ENCODE results near the gene EEFSEC. TPM values are rescaled to one million over a fixed set of nuclear protein-coding genes. Genes with fewer than 3 reads are reported as not detected.

Gene EEFSEC
- total RNA-seq, 1 donor from 2014 or later: 23.4 TPM

DNA sequence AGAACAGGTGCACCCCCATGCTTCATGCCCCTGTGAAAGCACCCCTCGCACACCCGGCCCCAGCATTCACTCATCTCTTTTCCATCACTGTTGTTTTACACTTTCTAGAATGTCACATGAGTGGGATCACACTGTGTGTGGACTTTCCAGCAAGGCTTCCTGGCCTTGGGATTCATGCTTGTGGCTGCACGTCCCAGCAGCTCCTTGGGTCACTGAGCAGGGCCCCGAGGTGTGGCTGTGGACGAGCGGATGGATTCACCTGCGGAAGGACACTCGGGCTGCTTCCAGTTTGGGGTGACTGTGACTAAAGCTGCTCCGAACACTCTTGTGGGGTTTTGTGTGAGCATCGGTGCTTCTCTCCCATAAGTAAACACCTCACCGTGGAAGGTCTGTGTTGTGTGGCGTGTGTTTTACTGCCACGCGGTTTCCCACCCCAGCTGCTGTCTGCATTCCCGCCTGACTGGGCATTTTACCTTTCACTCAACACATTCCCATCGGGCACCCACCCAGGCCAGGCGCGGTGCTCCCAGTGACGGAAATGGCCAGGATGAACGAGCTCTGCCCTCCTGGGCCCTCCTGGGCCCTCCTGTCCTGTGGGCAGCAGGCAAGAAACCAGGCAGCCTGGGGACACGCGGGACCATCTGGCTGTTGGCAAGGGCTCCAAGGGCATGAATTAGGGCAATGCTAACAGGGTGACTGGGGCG lies 272.0 kb downstream of the EEFSEC start:
- H3K27ac Mint-ChIP-seq (ENCODE audit: unreplicated experiment): no peak overlapping the region
- DNase-seq (ENCODE audit: low read depth, low spot score): no peak
- H3K4me1 Mint-ChIP-seq: peaks cover 19% of the 10 kb centered on the region
- H3K9me3 Mint-ChIP-seq: no peaks in the 10 kb centered on the region
- H3K4me3 Mint-ChIP-seq: no peak overlapping the region
- TF ChIP-seq, protein P1, sequence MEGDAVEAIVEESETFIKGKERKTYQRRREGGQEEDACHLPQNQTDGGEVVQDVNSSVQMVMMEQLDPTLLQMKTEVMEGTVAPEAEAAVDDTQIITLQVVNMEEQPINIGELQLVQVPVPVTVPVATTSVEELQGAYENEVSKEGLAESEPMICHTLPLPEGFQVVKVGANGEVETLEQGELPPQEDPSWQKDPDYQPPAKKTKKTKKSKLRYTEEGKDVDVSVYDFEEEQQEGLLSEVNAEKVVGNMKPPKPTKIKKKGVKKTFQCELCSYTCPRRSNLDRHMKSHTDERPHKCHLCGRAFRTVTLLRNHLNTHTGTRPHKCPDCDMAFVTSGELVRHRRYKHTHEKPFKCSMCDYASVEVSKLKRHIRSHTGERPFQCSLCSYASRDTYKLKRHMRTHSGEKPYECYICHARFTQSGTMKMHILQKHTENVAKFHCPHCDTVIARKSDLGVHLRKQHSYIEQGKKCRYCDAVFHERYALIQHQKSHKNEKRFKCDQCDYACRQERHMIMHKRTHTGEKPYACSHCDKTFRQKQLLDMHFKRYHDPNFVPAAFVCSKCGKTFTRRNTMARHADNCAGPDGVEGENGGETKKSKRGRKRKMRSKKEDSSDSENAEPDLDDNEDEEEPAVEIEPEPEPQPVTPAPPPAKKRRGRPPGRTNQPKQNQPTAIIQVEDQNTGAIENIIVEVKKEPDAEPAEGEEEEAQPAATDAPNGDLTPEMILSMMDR (conservative IDR thresholded peaks at IDR 0.05): no peak
- H3K27me3 Mint-ChIP-seq (ENCODE audit: low read depth): peaks cover 53% of the 10 kb centered on the region
- no peaks in the 10 kb centered on the region for H3K36me3 Mint-ChIP-seq (ENCODE audit: low read depth)

DNA sequence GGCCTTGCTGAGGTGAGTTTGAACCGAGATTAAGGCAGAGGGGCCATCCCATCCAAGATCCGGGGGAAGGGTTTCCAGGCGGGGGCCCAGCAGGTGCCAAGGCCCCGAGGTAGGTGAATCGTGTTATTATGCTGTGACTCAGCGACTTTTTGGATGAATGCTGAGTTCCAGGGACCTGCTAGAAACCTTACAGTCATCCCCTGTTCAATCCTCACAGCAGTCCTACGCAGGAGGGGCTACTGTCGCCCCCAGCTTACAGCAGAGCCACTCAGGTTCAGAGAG lies 272.5 kb downstream of the EEFSEC start:
- Mint-ChIP-seq H3K9me3 (no peaks in the 10 kb centered on the region), H3K4me1 (peaks cover 19% of the 10 kb centered on the region), H3K36me3 (ENCODE audit: low read depth) (no peaks in the 10 kb centered on the region), H3K27ac (ENCODE audit: unreplicated experiment) (no peak overlapping the region), H3K4me3 (no peak overlapping the region), H3K27me3 (ENCODE audit: low read depth) (peaks cover 58% of the 10 kb centered on the region)
- DNase-seq (ENCODE audit: low read depth, low spot score): no peak
- TF ChIP-seq, protein P1 (conservative IDR thresholded peaks at IDR 0.05): no peak

DNA sequence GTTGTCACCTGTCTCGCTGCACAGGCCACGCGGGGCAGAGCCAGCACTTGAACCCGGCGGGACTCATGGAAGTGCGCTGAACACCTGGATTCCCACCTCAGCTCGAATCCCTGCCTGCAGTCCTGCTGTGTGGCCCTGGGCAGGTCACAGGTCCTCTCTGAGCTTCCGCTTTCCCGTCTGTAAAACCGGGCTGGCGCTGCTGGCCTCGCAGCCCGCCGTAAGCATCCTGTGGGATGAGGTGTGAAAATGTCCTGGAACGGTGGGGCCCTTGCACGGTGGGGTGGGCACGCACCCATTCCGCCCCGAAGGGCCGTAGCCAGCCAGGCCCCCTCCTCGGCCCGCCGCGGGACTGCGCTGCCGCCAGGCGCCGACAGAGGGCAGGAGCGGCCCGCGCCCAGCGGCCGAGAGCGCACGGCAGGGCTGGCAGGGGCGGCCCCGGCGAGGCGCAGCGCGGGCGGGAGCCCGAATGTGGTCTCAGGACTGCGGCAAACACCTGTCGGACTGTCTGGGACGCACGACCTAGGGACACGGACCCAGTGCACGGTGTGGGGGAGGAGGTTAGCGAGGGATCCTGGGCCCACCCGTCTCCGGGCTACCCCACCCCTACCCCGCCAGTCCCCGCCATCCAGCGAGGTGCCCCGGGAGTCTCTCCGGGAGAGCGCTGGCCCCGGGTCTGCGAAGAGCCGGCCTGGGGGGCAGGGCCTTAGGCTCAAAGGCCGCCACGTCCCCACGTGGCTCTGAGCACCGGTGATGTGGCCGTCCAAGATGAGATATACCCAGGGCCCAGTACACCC lies 273.0 kb downstream of the EEFSEC start:
- no peaks in the 10 kb centered on the region for H3K9me3 Mint-ChIP-seq
- no peak overlapping the region for H3K4me3 Mint-ChIP-seq
- no peaks in the 10 kb centered on the region for H3K36me3 Mint-ChIP-seq (ENCODE audit: low read depth)
- no peak overlapping the region for H3K27ac Mint-ChIP-seq (ENCODE audit: unreplicated experiment)
- H3K27me3 Mint-ChIP-seq (ENCODE audit: low read depth): peaks cover 63% of the 10 kb centered on the region
- peak; percentile 72 for DNase-seq (ENCODE audit: low read depth, low spot score)
- TF ChIP-seq, protein P1 (conservative IDR thresholded peaks at IDR 0.05): peak; percentile 88
- H3K4me1 Mint-ChIP-seq: peaks cover 19% of the 10 kb centered on the region

DNA sequence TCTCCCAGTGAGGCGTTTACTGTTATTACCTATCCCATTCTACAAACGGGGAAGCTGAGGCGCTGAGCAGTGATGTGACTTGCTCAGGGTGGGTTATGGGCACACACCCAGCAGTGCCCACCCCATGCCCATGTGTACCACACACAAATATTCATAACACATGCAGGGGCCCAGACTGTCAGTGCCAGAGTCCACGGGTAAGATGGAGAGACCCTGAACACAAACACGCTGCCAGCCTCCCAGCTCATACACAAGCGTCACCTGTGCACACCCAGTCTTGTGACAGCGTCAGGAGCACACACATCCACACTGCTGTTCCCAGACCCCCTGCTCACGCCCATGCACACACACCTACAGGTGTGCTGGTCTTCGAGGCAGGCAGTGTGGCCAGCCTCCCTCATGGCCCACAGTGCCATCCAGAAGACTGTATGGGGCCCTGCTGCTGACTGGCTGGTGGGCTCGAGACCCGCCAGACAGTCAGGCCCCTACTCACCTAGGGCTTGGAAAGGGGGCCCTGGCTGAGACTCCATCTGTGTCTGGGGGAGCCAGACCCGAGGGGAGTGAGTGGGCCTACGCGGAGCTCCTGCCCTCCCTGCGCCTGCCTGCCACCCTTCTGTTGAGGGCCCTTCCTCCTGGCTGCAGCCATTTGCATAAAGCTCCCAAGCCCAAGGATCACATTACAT lies 274.0 kb downstream of the EEFSEC start:
- Mint-ChIP-seq H3K27ac (ENCODE audit: unreplicated experiment) (no peak overlapping the region), H3K9me3 (no peaks in the 10 kb centered on the region), H3K36me3 (ENCODE audit: low read depth) (no peaks in the 10 kb centered on the region), H3K27me3 (ENCODE audit: low read depth) (peaks cover 73% of the 10 kb centered on the region), H3K4me3 (peak overlapping the region; percentile 69), H3K4me1 (peaks cover 28% of the 10 kb centered on the region)
- TF ChIP-seq, protein P1 (conservative IDR thresholded peaks at IDR 0.05): no peak
- no peak for DNase-seq (ENCODE audit: low read depth, low spot score)

DNA sequence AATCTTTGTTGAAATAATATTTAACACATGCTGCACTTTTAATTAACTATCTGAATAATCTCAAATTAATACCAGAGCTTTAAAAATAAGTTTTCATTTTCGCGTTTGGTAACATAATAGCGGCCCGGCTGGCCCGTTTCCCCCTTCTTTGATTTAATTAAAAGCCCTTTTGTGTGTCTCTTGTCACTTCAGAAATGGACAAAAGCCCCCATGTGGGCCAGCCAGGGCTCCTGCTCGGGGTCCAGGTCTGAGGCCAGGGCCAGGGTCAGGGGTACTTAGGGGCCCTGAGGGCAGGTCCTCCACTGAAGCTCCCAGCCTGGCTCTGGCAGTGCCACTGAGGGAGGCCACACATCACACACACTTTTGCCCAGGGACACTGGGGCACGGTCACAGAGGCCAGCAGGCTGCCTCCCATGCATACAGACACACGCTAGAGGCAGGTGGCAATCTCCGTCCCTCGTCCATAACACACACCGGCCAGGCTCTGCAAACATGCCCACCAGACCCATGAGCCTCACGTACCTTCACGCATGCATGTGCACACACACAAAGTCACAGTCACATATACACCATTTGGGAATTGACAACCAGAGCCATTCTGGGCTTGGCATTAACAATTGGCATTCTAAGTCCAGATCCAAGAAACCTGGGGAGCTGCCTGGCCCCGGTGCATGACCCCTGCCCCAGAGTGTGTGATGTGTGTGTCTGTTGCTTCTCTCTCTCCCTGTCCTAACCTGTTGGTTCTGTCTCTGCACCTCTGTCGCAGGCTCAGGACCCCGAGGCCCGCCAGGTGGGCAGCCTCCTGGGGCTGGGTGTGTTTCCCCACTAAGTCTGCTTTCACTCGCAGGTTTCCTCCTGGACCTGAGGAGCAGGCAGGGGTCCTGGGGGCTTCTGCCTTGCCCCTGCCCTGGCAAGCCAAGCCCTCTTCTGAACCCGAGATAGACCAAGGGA lies 274.9 kb downstream of the EEFSEC start:
- Mint-ChIP-seq H3K27ac (ENCODE audit: unreplicated experiment) (no peak overlapping the region), H3K4me3 (peak overlapping the region; percentile 69), H3K36me3 (ENCODE audit: low read depth) (no peaks in the 10 kb centered on the region), H3K27me3 (ENCODE audit: low read depth) (peaks cover 77% of the 10 kb centered on the region), H3K4me1 (peaks cover 31% of the 10 kb centered on the region), H3K9me3 (no peaks in the 10 kb centered on the region)
- DNase-seq (ENCODE audit: low read depth, low spot score): no peak
- TF ChIP-seq, protein P1 (conservative IDR thresholded peaks at IDR 0.05): no peak
